ENCODE measurements around the gene DNAJC6. TPM values are rescaled to one million over a fixed set of nuclear protein-coding genes. Genes with fewer than 3 reads are reported as not detected.

DNAJC6 gene
- total and polyA plus RNA-seq, 2 of the 13 experiments (the other 11 are each of a cell fraction or from before 2014, with no cell fraction given): 1.0 to 1.6 TPM

- WGBS (ENCODE audit: low lambda C conversion rate): 50% methylated on average over 1 of the region's 1 CpG
- Histone ChIP-seq H3K27ac (ENCODE audit: extremely low read length, insufficient read depth, low read length) (no peak overlapping the region), H3K9me3 (ENCODE audit: low read length) (no peaks in the 10 kb centered on the region), H3K79me2 (ENCODE audit: insufficient read depth, low read length) (no peaks in the 10 kb centered on the region), H2AFZ (ENCODE audit: low read length) (no peak overlapping the region), H3K4me2 (ENCODE audit: low read depth, low read length) (no peak overlapping the region), H3K27me3 (ENCODE audit: control insufficient read depth in 1 of 2, insufficient read depth in 2 of 2, low read length in 2 of 2) (no peaks in the 10 kb centered on the region), H3K36me3 (replicated peaks in 1 of 2; ENCODE audit: control insufficient read depth in 1 of 2, insufficient read depth in 2 of 2, low read length in 2 of 2) (no peaks in the 10 kb centered on the region), H3K9ac (ENCODE audit: insufficient read depth, low read depth, low read length) (no peak overlapping the region), H3K4me1 (ENCODE audit: insufficient read depth, low read length) (peaks cover 12% of the 10 kb centered on the region), H3K4me3 (replicated peaks in 1 of 3; ENCODE audit: insufficient read depth in 1 of 3, low read depth in 2 of 3, low read length in 3 of 3) (no peak overlapping the region), H4K20me1 (ENCODE audit: insufficient read depth, low read length) (no peaks in the 10 kb centered on the region)
- DNase-seq (ENCODE audit: low spot score): no peak
- no peak for FAIRE-seq
- ATAC-seq: no peak
- in situ Hi-C loops (cut with HindIII; ENCODE audit: extremely low pct_ligation_motif_present, low pct_unique_long_range_greater_than_20kb): no loop called here
- ChIA-PET CTCF (ENCODE audit: low intra/inter-chr PET ratio, low total read pairs) (no interaction called here), POLR2A (no interaction called here)
- no TSS peak for BruUV-seq (replicated peaks)
- intact Hi-C loops (cut with micrococcal nuclease; ENCODE audit: unreplicated experiment): no loop called here
- TF ChIP-seq PLRG1 (conservative IDR thresholded peaks at IDR 0.05): no peak
- TF ChIP-seq ZNF121 (CRISPR knock-in tag; IDR thresholded peaks at IDR 0.05): no peak
- no peak for TF ChIP-seq ZNF503 (CRISPR knock-in tag; IDR thresholded peaks at IDR 0.05)
- TF ChIP-seq ZNF619 (CRISPR knock-in tag; IDR thresholded peaks at IDR 0.05): no peak
- TF ChIP-seq, protein P1, sequence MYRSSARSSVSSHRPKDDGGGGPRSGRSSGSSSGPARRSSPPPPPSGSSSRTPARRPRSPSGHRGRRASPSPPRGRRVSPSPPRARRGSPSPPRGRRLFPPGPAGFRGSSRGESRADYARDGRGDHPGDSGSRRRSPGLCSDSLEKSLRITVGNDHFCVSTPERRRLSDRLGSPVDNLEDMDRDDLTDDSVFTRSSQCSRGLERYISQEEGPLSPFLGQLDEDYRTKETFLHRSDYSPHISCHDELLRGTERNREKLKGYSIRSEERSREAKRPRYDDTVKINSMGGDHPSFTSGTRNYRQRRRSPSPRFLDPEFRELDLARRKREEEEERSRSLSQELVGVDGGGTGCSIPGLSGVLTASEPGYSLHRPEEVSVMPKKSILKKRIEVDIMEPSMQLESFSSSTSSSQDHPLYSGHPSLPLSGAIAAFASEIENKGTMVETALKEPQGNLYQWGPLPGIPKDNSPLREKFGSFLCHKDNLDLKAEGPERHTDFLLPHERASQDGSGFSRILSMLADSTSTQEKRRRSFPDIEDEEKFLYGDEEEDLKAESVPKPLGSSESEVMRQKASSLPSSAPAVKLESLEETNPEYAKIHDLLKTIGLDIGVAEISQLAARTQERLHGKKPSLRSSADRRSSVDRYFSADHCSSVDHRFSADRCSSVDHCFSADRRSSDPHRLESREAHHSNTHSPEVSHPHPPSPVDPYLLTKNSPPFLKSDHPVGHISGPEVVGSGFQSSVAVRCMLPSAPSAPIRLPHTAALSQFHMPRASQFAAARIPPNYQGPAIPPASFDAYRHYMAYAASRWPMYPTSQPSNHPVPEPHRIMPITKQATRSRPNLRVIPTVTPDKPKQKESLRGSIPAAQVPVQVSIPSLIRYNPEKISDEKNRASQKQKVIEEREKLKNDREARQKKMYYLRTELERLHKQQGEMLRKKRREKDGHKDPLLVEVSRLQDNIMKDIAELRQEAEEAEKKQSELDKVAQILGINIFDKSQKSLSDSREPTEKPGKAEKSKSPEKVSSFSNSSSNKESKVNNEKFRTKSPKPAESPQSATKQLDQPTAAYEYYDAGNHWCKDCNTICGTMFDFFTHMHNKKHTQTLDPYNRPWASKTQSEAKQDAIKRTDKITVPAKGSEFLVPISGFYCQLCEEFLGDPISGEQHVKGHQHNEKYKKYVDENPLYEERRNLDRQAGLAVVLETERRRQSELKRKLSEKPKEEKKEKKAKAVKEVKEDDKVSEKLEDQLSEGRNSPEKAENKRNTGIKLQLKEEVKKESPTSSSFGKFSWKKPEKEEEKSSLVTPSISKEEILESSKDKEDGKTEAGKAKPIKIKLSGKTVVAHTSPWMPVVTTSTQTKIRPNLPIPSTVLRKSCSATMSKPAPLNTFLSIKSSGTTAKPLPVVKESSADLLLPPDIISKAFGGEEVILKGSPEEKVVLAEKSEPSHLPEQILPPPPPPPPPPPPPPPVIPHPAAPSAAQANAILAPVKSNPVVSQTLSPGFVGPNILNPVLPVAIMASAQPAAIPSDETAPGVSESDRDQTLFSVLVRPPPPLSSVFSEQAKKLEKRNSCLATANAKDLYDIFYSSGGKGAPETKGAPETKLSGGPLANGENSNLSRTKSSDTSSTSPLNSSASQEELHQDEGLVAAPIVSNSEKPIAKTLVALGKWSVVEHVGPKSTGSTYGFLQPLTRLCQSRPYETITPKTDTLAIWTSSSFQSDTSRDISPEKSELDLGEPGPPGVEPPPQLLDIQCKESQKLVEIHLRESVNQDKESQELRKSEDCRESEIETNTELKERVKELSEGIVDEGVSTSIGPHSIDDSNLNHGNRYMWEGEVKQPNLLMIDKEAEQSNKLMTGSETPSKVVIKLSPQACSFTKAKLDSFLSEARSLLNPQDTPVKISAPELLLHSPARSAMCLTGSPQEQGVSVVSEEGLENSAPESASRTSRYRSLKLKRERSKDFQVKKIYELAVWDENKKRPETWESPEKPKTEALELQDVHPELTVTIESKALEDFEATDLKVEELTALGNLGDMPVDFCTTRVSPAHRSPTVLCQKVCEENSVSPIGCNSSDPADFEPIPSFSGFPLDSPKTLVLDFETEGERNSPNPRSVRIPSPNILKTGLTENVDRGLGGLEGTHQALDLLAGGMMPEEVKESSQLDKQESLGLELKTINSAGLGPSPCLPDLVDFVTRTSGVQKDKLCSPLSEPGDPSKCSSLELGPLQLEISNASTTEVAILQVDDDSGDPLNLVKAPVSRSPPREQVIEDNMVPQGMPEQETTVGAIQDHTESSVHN (CRISPR knock-in tag; IDR thresholded peaks at IDR 0.05): no peak
- TF ChIP-seq ZNF256 (CRISPR knock-in tag; conservative IDR thresholded peaks at IDR 0.05): no peak
- no peak for TF ChIP-seq FOXK1 (CRISPR knock-in tag; IDR thresholded peaks at IDR 0.05; ENCODE audit: borderline replicate concordance, low read depth)
- no peak for TF ChIP-seq ZNF562 (CRISPR knock-in tag; IDR thresholded peaks at IDR 0.05; ENCODE audit: borderline replicate concordance)
- TF ChIP-seq ZNF550 (CRISPR knock-in tag; IDR thresholded peaks at IDR 0.05; ENCODE audit: borderline replicate concordance): no peak
- TF ChIP-seq ZUFSP (CRISPR knock-in tag; IDR thresholded peaks at IDR 0.05; ENCODE audit: borderline replicate concordance): no peak
- no peak for TF ChIP-seq ZNF780A (CRISPR knock-in tag; IDR thresholded peaks at IDR 0.05)
- no peak for TF ChIP-seq NR3C1 (CRISPR knock-in tag; IDR thresholded peaks at IDR 0.05)
- no peak for TF ChIP-seq TBP (CRISPR knock-in tag; IDR thresholded peaks at IDR 0.05)
- no peak for TF ChIP-seq DNMT1 (CRISPR knock-in tag; IDR thresholded peaks at IDR 0.05)
Measured at GRCh38 chr1:65341381-65341780, 32.0 kb downstream of the DNAJC6 start.
